NB4 (cell line): ENCODE data around the gene DTNA.

Experiments
- CTCF ChIP-seq: IDR thresholded peaks from one replicate; pipeline ENCODE4 v1.5.1; 2012; ENCODE audit warnings: low read depth, low read length
- MYC ChIP-seq: IDR thresholded peaks from 2 replicates; pipeline ENCODE4 v1.6.1; 2011; ENCODE audit warnings: low read depth, low read length
- POLR2A ChIP-seq: IDR thresholded peaks from 2 replicates; pipeline ENCODE4 v1.6.1; 2011; ENCODE audit warnings: mild to moderate bottlenecking; ENCODE audit not compliant: insufficient read length; ENCODE audit errors: extremely low read depth
- TF ChIP-seq, protein P1 (sequence below): IDR thresholded peaks from 2 replicates; pipeline ENCODE4 v1.6.1; 2011; ENCODE audit warnings: low read depth, low read length

- no peak for TF ChIP-seq POLR2A
- no peak for TF ChIP-seq CTCF
- no peak for TF ChIP-seq MYC
- TF ChIP-seq, protein P1, sequence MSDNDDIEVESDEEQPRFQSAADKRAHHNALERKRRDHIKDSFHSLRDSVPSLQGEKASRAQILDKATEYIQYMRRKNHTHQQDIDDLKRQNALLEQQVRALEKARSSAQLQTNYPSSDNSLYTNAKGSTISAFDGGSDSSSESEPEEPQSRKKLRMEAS: no peak
These were observed at the start of gene DTNA for GRCh38 chr18:34709750-34710441.
